Activated CD8-positive, alpha-beta memory T cell treated with anti-CD3 and anti-CD28 coated beads, Interleukin-2, amount 50 U/mL, for 24 hours (primary cell): ENCODE results near the gene STIMATE.

Experiments
- DNase-seq: peaks from one replicate; pipeline ENCODE4 v3.0.0-alpha.2; 2020; ENCODE audit errors: extremely low read depth

Gene STIMATE

DNA sequence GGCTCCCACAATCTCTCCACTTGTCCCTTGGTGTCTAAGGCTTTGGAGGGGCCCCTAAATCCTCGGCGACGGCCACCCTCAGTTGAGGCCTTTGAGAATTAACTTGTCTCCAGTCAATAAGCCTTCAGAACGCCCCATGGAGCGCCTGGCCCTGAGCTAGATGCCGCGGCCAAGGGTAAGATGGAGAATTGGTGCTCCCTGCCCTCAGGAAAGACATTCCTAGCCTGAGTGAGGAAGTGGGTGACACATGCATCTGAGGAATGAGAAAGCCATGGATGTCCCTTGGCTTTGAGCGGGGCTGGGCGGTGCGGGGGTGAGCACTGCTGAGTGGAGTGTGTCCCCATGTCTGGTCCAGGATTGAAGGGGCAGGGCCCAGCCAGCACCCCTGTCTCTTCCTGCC lies 80.1 kb downstream of the STIMATE start:
- DNase-seq, result no peak

DNA sequence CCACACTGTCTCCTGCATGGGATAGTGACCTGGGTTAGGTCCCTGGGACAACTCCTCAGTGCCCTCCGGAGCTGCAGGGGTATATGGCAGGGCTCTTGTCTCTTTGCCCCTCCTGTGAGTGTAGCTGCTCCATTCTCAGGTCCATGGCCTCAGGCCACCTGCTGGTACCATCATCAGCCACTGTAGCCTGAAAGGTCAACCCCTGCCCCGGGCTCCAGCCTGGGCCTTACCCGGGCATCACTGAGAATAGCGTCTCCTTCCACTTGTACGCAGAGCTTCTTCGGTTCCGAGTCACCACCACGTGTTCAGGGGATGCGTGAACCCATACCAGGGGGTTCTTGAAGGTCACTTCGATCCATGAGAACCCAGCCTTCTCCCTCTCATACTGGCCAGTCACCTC lies 80.7 kb downstream of the STIMATE start:
- no peak for DNase-seq

DNA sequence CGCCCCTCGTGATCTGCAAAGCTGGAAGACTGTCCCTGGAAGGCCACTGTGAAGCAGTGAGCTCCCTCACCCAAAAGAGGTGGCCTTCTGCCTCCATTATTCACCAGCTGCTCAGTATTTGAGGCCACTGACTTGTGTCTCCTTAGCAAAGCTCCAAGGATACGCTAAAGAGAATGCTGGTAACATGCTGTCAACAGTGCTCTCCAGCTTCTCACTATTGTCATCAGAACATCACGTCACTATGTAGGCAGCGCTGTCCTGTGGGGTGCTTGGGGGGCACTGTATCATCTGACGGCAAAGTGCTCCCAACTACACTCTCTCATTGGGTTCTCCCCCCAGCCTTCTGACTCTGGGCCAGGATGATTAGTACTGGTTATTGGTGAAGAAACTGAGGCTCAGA lies 81.1 kb downstream of the STIMATE start:
- no peak for DNase-seq

DNA sequence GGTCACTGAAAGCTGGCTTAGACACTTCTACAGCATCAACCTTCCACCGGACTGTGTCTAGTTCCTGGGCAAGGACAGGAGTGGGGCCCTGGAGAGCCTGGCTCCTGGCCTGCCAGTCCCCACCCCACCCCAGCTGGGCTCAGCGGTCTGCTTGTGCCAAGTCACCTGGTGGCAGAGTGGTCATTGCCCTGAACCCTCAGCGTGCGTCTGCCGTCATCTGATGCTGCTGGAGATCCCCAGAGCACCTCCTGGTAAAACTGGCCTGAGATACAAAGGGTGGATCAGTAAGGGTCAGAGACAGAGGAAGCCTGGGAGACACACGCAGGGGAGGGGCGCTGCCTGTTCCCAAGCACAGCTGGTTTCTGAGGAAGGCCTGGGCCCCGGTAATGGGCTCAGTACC lies 83.5 kb downstream of the STIMATE start:
- no peak for DNase-seq

DNA sequence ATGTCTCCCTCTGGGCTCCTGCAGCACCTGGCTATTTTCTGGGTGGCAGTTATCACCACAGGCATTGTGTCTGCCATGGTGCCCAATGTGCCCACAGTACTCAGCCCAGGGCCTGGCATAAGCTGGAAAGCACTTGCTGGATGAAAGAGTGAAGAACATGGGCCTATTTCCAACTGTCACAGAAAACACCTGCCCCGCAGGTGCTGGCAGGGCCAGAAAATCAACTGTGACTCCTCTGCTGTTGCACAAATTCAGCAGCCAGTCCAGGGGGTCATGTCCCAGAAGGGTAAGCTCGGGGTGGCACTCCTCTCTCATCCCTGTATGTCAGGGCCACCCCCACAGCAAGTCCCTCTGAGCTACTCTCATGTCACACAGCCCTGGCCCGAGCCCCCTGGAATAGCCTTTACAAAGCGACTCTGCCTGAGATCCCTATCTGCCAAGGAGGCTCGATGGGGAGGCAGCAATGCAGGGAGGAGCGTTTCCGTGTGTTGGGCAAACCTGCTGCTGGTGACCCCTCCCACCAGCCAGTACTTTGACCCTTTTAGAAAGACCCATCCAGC lies 85.8 kb downstream of the STIMATE start:
- DNase-seq, result no peak

- no peak for DNase-seq
Observed at GRCh38 chr3:52810923-52811322, 86.4 kb downstream of the STIMATE start.

- no peak for DNase-seq
Observed at GRCh38 chr3:52809662-52810377, 87.5 kb downstream of the STIMATE start.

DNA sequence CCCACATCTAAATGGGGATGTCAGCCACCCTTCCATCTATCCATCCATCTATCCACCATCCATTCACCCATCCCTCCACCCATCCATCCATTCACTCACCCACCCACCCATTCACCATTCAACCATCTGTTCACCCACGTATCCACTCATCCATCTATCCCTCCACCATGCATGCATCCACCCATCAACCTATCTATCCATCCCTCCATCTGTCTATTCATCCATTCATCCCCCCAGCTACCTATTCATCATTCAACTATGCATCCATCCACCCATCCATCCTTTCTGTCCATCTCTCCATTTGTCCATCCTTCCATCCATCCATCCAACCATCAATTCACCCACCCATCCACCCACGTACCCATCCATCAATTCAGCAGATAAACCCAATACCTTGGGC lies 88.2 kb downstream of the STIMATE start:
- DNase-seq, result no peak

DNA sequence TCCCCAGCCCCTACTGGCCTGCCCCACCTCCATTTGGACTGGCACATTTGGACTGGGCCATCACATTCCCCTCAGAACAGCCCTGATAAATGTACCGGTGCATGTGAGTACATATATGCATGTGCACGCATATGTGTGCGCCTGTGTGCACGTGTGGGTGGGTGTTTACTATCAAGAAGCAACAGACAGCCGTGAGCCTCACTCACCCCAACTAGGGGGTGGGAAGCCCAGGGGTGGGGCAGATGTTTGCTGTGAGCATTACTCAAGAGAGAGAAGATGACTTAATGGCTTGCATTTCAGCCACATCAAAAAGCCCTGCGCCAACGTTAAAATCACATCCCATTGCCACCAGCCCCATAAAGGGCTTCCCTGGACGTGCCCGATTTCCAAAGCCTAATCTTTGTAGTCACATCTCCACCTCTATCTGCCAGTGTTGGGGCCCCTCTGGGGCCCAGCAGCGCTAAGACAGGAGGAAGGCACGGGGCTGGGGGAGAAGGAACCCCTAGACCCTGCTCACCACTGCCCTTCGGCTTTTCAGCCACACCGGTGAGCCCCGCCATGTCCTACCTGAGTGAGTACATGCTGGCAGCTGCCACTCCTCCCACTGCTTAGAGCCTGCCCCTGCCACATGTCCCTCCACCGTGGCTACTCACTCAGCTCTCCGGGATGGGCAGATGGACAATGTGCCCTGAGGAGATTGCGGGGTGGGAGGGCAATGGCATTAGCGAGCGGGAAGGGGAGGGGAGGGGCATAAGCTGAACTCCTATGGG lies 91.9 kb downstream of the STIMATE start:
- DNase-seq, result no peak

DNA sequence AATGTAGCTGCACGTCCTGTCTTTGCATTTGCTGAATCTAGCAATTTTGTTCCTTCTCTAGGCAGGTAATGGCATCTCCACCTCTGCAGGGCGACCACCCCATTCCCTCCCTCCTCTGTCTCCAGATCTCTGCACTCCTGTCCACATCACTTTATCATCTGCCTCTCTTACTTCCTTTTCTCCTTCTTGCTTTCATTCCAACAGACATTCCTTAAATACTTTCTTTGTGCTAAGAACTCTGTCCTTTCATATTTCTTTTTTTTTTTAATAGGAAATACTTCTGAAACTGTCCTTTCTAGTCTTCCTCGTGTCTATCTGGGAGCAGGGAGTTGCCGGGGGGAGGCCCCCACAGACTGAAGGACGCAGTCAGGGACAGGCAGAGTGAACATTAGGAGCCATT lies 95.5 kb downstream of the STIMATE start:
- DNase-seq, result no peak

GRCh38 chr3:52800079-52800478 lies 97.3 kb downstream of the STIMATE start:
- no peak for DNase-seq

DNA sequence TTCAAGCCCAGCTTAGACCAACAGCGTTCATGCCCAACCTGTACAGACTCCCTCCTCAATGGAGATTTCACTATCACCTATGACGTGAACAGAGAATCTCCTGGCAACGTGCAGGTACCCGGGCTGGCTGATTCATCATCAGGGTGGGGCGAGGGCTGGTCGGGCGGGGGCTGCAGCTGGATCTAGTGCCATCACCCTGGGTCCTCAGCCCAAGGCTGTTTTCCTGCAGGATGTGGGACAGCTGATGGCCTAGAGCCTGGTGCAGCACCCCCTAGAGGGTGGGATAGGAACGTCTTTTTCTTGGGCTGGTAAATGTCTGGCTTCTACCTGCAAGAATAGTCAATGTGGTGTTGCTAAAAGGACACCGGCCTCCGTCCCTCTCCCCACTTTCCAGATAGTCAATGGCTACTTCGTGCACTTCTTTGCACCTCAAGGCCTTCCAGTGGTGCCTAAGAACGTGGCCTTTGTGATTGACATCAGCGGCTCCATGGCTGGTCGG lies 98.3 kb downstream of the STIMATE start:
- no peak for DNase-seq

DNA sequence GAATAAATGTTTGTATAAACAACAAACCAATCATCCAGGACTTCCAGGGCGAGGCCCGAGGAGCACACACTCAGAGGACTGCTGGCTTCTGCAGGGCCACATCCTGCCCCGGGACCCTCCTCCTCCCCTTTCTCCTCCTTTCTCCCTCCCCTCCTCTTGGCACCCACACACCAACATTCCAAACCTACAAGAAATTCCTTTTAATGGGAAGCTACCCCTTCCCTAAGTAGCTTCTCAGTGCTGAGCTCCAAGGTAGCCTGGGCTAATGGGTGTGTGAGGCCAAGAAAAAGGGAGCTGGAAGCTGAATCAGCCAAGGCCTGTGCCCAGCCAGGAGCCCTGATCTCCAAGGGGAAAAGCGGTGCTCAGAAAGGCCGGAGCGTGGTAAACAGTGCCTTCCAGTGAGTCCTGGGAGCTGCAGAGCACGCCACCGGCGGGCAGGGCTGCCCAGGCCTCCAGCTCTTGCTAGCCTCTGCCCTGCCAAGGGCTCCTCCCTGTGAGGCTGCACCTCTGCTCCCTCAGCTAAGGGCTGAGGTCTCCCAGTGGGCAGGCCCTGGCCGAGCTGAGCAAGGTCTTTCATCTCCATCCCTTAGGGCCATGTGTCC lies 98.9 kb downstream of the STIMATE start:
- DNase-seq, result no peak

- DNase-seq, result no peak
Observed at GRCh38 chr3:52796411-52796810, 100.9 kb downstream of the STIMATE start.

- no peak for DNase-seq
Observed at GRCh38 chr3:52795298-52795900, 101.9 kb downstream of the STIMATE start.

DNA sequence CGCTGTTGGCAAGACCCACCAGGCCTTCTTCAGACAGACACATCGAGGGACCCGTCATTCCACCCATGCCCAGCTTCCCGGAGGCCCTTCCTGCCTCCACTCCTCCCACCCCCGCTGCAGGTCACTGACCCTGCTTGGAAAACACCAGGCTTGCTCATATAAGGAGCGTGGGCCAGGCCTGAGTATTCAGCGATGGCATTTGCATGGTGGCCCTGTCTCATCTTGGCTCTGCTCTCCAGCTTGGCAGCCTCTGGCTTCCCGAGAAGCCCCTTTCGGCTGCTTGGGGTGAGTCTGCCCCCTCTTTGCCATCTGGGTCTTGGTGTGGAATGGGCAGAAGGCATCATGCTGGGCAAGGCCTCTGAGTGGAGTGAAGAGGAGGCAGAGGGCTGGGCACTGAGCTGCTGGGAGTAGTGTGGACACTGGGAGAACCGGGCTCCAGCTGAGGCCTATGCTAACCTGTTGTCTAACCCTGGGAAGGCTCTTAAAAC lies 102.7 kb downstream of the STIMATE start, which contains the start of gene ITIH3:
ITIH3 (plus strand) TSS at position 185 of the 488 bp plus-strand sequence; CDS start at position 193, 8 bp downstream.
- no peak for DNase-seq

DNA sequence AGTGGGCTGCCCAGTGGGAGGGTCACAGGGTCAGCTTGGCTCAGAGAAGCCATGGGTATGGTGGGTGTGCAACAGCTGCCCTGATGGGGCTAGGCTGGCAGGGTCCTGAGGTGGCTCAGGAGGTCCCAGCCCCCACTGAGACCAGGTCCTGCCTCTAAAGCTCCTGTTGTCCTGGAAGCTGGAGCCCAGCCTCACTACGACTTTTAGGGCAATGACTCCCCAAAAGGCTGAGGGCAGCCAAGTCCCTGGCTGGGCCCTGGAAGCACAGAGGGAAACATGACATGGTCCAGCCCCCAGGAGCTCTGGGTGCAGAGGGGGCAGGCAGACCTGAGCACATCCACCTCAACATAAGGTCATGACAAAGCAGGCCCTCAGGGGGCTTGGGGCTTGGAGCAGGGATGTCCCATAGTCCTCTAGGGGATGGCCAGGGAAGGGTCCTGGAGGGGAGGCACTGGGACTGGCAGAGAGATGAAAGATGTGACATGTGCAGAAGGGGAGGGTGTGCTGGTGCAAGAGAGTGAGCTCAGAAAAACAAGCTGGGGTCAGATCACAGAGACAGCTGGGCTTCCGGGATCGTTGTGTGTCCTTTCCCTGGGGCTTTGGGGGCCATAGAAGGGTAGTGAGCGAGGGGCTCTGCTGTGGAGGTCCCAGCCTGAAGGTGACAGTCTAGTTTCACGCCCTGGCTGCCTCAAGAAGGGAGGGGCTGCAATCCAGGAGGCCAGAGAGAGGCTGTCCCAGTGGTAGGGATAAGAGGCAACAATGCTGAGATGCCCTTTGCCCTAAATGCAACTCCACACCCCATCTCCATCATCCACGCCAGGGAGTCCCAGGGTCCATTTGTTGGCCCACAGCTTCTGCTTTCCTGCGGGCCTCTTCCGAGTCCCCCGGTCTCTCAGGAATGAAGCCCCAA lies 103.4 kb downstream of the STIMATE start:
- no peak for DNase-seq

GRCh38 chr3:52792961-52793695 lies 104.2 kb downstream of the STIMATE start:
- DNase-seq, result no peak

DNA sequence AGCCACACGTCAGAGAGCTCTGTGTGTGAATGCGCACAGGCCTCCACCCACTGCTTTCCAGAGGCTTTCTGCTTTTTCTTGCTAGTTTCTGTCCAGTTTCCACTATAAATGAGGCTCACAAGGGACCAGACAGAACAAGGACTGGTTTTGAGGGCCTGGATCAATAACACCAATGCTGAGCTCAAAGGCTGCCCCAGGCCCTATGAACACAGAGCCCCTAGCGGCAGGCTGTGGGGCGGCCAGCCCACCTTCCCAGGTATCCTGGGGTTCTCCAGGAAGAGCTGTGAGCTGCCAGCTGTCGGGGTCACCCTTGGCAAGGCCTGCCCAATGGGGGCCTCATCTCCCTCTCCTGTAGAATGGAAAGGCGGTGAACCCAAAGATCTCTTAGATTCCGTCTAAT lies 104.9 kb downstream of the STIMATE start:
- no peak for DNase-seq

DNA sequence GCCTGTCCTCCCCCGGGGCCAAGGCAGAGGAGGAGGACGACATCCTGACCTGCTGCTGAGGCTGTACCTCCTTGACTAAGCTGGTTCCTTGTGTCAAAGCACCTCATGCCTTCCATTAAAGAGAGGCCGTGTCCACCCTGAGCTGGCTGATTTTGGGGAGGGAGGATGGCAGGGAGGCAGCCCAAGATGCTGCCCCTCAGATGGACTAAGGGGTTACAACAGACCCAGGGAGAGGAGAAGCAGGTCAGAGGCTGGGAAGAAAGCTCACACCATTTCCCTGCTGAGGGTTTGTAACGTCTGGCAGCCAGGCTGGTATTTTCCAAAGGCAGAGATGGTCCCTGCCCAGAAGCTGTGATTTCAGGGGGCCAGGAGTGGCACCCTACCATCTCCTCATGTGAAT lies 105.4 kb downstream of the STIMATE start:
- no peak for DNase-seq
